GM18867 (cell line): ENCODE data around the gene GRIK4.
"Not testable (repeated sequence)": the region's sequence is repeated elsewhere in the genome, so short reads cannot be mapped to it uniquely, and the experiment has no call there.

ENCODE experiments used
- ATAC-seq: cut with Tn5 transposase; IDR thresholded peaks from one replicate; pipeline ENCODE4 v1.9.1; 2021; ENCODE audit warnings: mild to moderate bottlenecking, moderate library complexity; ENCODE audit not compliant: unreplicated experiment

The GRIK4 gene

GRCh38 chr11:120568572-120569307 lies 57.2 kb downstream of the GRIK4 start:
- ATAC-seq = no peak

- ATAC-seq = no peak
Measured at GRCh38 chr11:120569861-120570260, 58.3 kb downstream of the GRIK4 start.

DNA sequence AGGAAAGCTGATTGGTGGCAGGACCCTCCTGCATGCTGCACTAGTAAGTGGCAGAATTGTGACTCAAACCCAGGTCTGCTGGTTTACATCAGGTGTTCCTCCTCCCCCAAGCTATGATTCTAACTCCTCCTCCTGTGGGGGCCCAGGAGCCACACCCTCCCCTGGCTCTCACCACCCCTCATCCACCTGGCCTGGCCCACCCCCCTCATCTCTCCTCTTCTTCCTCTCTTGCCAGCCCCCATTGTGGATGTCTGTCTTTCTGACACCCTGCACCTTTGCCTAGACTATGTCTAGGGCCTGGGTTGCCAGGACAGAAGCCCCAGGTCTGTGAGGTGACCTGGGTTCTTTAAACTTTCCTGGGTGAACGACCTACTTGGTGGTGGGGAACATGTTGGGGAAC lies 59.9 kb downstream of the GRIK4 start:
- ATAC-seq = no peak

GRCh38 chr11:120573756-120574354 lies 62.3 kb downstream of the GRIK4 start:
- no peak for ATAC-seq

DNA sequence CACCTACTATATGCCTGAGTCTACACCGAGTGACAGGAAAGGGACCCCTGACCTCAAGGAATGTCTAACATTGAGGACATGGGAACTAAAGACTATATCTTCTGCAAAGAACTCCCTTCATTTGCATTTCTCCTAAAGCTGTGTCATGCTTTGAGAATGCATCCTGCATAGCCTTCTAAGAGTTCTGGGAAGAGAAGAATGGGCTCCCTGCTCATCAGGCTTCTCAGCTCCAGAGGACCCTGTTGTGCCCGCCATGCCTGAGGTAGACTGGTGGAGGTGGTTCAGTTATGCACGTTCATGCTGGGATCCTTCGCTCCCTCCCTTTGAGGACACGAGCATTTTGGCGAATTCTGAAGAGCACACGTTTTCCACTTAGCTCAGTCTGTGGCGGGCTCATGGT lies 63.3 kb downstream of the GRIK4 start:
- ATAC-seq = no peak

GRCh38 chr11:120575461-120575860 lies 63.9 kb downstream of the GRIK4 start:
- no peak for ATAC-seq

DNA sequence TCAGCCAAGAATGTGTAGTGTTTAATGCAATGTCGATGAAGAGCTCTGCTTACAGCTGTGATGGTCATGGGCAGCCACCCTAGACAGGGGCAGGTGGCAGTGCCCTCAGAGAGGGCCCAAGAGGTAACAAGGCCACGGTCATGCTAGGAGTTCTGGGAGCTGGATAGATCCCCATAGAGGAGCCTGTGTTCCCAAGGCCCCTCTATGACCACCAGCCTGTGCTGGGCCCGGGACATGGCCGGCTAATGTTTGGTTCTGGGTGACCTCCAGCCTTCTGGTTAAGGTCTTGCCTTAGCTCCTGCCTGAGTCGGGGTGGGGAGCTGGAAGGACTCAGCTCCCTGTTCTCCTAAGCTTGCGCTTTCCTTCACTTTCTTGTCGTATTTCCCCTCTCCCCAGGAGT lies 65.1 kb downstream of the GRIK4 start:
- no peak for ATAC-seq

GRCh38 chr11:120577041-120577440 lies 65.5 kb downstream of the GRIK4 start:
- ATAC-seq = no peak

- no peak for ATAC-seq
Measured at GRCh38 chr11:120577624-120578363, 66.2 kb downstream of the GRIK4 start.

GRCh38 chr11:120578596-120579154 lies 67.1 kb downstream of the GRIK4 start:
- ATAC-seq = no peak

GRCh38 chr11:120579611-120580031 lies 68.1 kb downstream of the GRIK4 start:
- peak; percentile 58 for ATAC-seq

DNA sequence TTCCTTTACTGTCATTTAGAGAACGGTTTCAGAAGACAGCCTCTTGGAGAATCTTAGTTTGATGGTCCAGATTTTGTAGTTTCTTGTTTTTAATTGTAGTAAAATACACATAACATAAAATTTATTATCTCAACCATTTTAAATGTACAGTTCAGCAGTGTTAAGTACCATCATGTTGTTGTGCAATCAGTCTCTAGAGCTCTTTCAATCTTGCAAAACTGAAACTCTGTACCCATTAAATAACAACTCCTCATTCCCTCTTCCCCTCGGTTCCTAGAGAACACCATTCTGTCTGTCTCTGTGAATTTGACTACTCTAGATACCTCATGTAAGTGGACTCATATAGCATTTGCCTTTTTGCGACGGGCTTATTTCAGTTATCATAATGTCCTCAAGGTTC lies 69.8 kb downstream of the GRIK4 start:
- no peak for ATAC-seq

GRCh38 chr11:120582535-120582934 lies 71.0 kb downstream of the GRIK4 start:
- ATAC-seq = not testable (repeated sequence)

GRCh38 chr11:120586072-120586471 lies 74.5 kb downstream of the GRIK4 start:
- ATAC-seq = no peak

DNA sequence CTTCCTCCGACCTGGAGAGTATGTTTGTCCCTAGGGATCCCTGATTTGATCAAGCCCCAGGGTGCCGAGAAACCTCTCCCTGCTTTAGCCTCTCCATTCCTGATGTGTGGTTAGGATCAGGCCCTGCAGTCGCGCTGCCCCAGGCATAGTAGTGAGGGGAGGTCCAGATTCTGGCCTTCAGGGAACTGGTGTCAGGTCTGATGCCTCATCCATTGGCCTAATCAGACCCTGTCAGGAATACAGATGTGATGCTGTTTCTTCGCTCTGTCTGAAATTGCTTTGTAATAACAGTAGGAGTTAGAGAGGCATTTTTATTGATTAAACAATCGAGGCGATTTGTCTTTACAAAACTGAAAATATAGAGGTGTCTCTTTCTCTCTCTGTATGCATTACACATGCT lies 75.2 kb downstream of the GRIK4 start:
- no peak for ATAC-seq

GRCh38 chr11:120587299-120587698 lies 75.8 kb downstream of the GRIK4 start:
- no peak for ATAC-seq

DNA sequence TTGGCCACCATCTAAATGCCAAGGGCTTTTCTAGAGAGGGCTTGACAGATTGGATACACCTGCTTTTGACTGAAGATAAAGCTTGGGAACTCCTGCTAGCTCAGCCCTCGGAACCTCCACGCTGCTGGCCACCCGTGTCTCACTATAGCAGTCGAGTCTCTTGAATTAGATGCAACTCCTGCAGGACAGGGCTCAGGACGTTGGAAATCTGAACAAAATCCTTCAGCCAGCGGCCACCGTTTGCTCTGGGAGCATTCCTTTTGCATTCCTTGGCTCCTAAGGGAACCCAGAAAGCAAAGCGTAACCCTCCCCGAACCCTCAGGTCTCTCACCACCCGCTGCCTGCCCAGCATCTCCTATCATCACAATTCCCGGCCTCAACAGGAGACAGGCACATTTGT lies 77.8 kb downstream of the GRIK4 start:
- ATAC-seq = no peak

GRCh38 chr11:120590472-120590871 lies 78.9 kb downstream of the GRIK4 start:
- ATAC-seq = no peak

GRCh38 chr11:120594746-120595145 lies 83.2 kb downstream of the GRIK4 start:
- no peak for ATAC-seq

GRCh38 chr11:120595557-120595956 lies 84.0 kb downstream of the GRIK4 start:
- no peak for ATAC-seq
